Panc1 (cell line): Measurements from ENCODE around the gene ARMC8. TPM values are rescaled to one million over a fixed set of nuclear protein-coding genes. Genes with fewer than 3 reads are reported as not detected.

Experiments
- ATAC-seq: fragments of 200-7000 bp; cut with Tn5 transposase; 2 replicates; pipeline ENCODE4 v1.9.1; 2020; ENCODE audit warnings: mild to moderate bottlenecking, moderate library complexity
- BruUV-seq: library from RNA; stranded (reverse); fragments of 400-500 nt; replicated peaks from 2 replicates; lab custom pipeline; 2021; lab: Mats Ljungman, UMichigan
- CTCF ChIA-PET: fragments of 300-600 bp; sonication (Branson Sonifier 250); formaldehyde crosslinking; loops from one replicate; lab custom pipeline; 2022; ENCODE audit warnings: antibody characterized with exemption; lab: Charles Lee
- POLR2A ChIA-PET: fragments of 300-600 bp; sonication (Branson Sonifier 250); formaldehyde crosslinking; loops from one replicate; lab custom pipeline; 2022; ENCODE audit warnings: antibody characterized with exemption; lab: Charles Lee
- DNase-seq: peaks from one replicate; pipeline ENCODE4 v3.0.0-alpha.2; 2010; ENCODE audit warnings: low read depth, low spot score
- H3K27ac ChIP-seq: 2 replicates; pipeline ENCODE4 v1.5.1; 2011; ENCODE audit warnings: mild to moderate bottlenecking, low read length, inconsistent platforms
- H3K27me3 ChIP-seq: fragments of 200-500 bp; sonication (Bioruptor generic); 2 replicates; pipeline ENCODE4 v1.6.0; 2014; ENCODE audit warnings: low read length, inconsistent platforms; ENCODE audit not compliant: control insufficient read depth, insufficient read depth
- H3K36me3 ChIP-seq: fragments of 200-500 bp; sonication (Bioruptor generic); 2 replicates; pipeline ENCODE4 v1.5.1; 2014; ENCODE audit warnings: inconsistent platforms, mild to moderate bottlenecking, low read length, moderate library complexity; ENCODE audit not compliant: control insufficient read depth, insufficient read depth
- H3K4me1 ChIP-seq: 2 replicates; pipeline ENCODE4 v1.5.1; 2011; ENCODE audit warnings: inconsistent platforms, mild to moderate bottlenecking, low read length, moderate library complexity; ENCODE audit not compliant: control insufficient read depth, insufficient read depth
- H3K4me3 ChIP-seq, 2 experiments: 2 replicates each; pipeline ENCODE4 v1.5.1; 2011 to 2012; ENCODE audit warnings: low read depth in 2 of 2, low read length in 2 of 2, mild to moderate bottlenecking in 2 of 2, inconsistent platforms in 1 of 2, moderate library complexity in 1 of 2
- H3K9me3 ChIP-seq: fragments of 200-500 bp; sonication (Bioruptor generic); 2 replicates; pipeline ENCODE4 v1.5.1; 2014; ENCODE audit warnings: low read depth, mild to moderate bottlenecking, inconsistent platforms, low read length, moderate library complexity; ENCODE audit not compliant: control insufficient read depth, insufficient read depth
- CTCF ChIP-seq: fragments of 450-650 bp; IDR thresholded peaks from 2 replicates; pipeline ENCODE4 v1.5.1; 2017; ENCODE audit warnings: mild to moderate bottlenecking
- POLR2AphosphoS5 ChIP-seq: IDR thresholded peaks from 2 replicates; pipeline ENCODE4 v1.6.1; 2012; ENCODE audit warnings: mild to moderate bottlenecking, low read depth, low read length, moderate library complexity
- REST ChIP-seq, 2 experiments: IDR thresholded peaks; 2 replicates each; pipeline ENCODE4 v1.6.1; 2011 to 2012; ENCODE audit warnings: low read depth in 2 of 2, control low read depth in 1 of 2, low read length in 1 of 2, mild to moderate bottlenecking in 1 of 2, moderate library complexity in 1 of 2; ENCODE audit not compliant: insufficient read depth in 1 of 2
- SIN3A ChIP-seq: IDR thresholded peaks from 2 replicates; pipeline ENCODE4 v1.6.1; 2012; ENCODE audit warnings: low read depth, mild to moderate bottlenecking, low read length, moderate library complexity, borderline replicate concordance; ENCODE audit not compliant: insufficient read depth
- TCF7L2 ChIP-seq: IDR thresholded peaks from 2 replicates; pipeline ENCODE4 v1.6.1; 2011; ENCODE audit warnings: mild to moderate bottlenecking, low read depth, low read length, inconsistent platforms
- in situ Hi-C: cut with HindIII; loops from 2 replicates; pipeline ENCODE4 v1.10.0; 2016; ENCODE audit warnings: low sequenced_read_pairs, low pct_unique_long_range_greater_than_20kb
- intact Hi-C: fragments of 100-400 bp; cut with micrococcal nuclease; formaldehyde crosslinking; loops from one replicate; pipeline ENCODE4 v1.10.0; 2022; ENCODE audit not compliant: unreplicated experiment
- total RNA-seq: library from RNA; stranded (reverse); gene quantifications from one replicate; pipeline ENCODE4 v1.2.1, GENCODE V29; 2021; ENCODE audit not compliant: unreplicated experiment

Gene ARMC8
- total RNA-seq, 1 experiment from 2014 or later, result 56.0 TPM

- ChIA-PET CTCF (interaction anchor here (0.7 kb wide), 1 partner anchor 22 kb away, joined by 4 read pairs; no protein-coding TSS in a partner anchor), POLR2A (no interaction called here)
- no peak overlapping the region for H3K4me3 ChIP-seq
- ATAC-seq (no peak), DNase-seq (no peak)
- no peaks in the 10 kb centered on the region for H3K9me3 ChIP-seq
- BruUV-seq, result no TSS peak
- H3K4me1 ChIP-seq, result no peaks in the 10 kb centered on the region; the same call in 1 of the 2 replicates
- intact Hi-C loops, result no loop called here
- H3K27ac ChIP-seq, result no peak overlapping the region
- H3K27me3 ChIP-seq, result no peaks in the 10 kb centered on the region
- no peaks in the 10 kb centered on the region for H3K36me3 ChIP-seq
- TF ChIP-seq POLR2AphosphoS5, result no peak
- in situ Hi-C loops, result no loop called here
Measured at GRCh38 chr3:138195481-138195880, 8.4 kb downstream of the ARMC8 start.

- ChIA-PET POLR2A (no interaction called here), CTCF (no interaction called here)
- no peak overlapping the region for H3K27ac ChIP-seq
- H3K27me3 ChIP-seq, result no peaks in the 10 kb centered on the region
- no peak overlapping the region for H3K4me3 ChIP-seq
- DNase-seq, result no peak
- in situ Hi-C loops (no loop called here), intact Hi-C loops (no loop called here)
- ATAC-seq, result no peak
- H3K9me3 ChIP-seq, result no peaks in the 10 kb centered on the region
- BruUV-seq, result no TSS peak
- no peaks in the 10 kb centered on the region; the same call in 1 of the 2 replicates for H3K4me1 ChIP-seq
- TF ChIP-seq POLR2AphosphoS5 (no peak), CTCF (no peak), TCF7L2 (no peak), SIN3A (no peak), REST (IDR thresholded peaks at IDR 0.05; ENCODE audit: insufficient read depth in 1 of 2, low read depth in 2 of 2, low read length in 1 of 2) (no peak)
- H3K36me3 ChIP-seq, result no peaks in the 10 kb centered on the region
Measured at GRCh38 chr3:138196023-138196422, 8.9 kb downstream of the ARMC8 start.

- in situ Hi-C loops, result no loop called here
- Histone ChIP-seq H3K4me1 (no peaks in the 10 kb centered on the region; the same call in 1 of the 2 replicates), H3K4me3 (no peak overlapping the region), H3K27ac (no peak overlapping the region), H3K27me3 (no peaks in the 10 kb centered on the region), H3K9me3 (no peaks in the 10 kb centered on the region), H3K36me3 (no peaks in the 10 kb centered on the region)
- ChIA-PET CTCF (interaction anchor here (0.6 kb wide), 1 partner anchor 930 kb away, joined by 4 read pairs; no protein-coding TSS in a partner anchor), POLR2A (no interaction called here)
- ATAC-seq (peak; percentile 72), DNase-seq (no peak)
- intact Hi-C loops, result no loop called here
- no TSS peak for BruUV-seq
- TF ChIP-seq REST (IDR thresholded peaks at IDR 0.05; ENCODE audit: insufficient read depth in 1 of 2, low read depth in 2 of 2, low read length in 1 of 2) (peak; percentile 94 to 95), TCF7L2 (no peak), SIN3A (no peak)
Measured at GRCh38 chr3:138197058-138197457, 10.0 kb downstream of the ARMC8 start.
